OCI-LY7 (cell line): ENCODE measurements around the gene IFNG. TPM values are rescaled to one million over a fixed set of nuclear protein-coding genes. Genes with fewer than 3 reads are reported as not detected.

ENCODE experiments used
- BruUV-seq: library from RNA; stranded (reverse); fragments of 400-500 nt; replicated peaks from 2 replicates; lab custom pipeline; 2021; lab: Mats Ljungman, UMichigan
- CTCF ChIA-PET: fragments of 300-600 bp; sonication (Branson Sonifier 250); formaldehyde crosslinking; loops from one replicate; lab custom pipeline; 2022; ENCODE audit warnings: antibody characterized with exemption; ENCODE audit not compliant: unreplicated experiment; lab: Charles Lee
- POLR2A ChIA-PET: fragments of 300-600 bp; sonication (Branson Sonifier 250); formaldehyde crosslinking; loops from one replicate; lab custom pipeline; 2022; ENCODE audit warnings: antibody characterized with exemption; lab: Charles Lee
- DNase-seq: peaks from one replicate; pipeline ENCODE4 v3.0.0-alpha.2; 2015; ENCODE audit warnings: low spot score
- H2AFZ ChIP-seq: fragments of 200-600 bp; sonication (generic), shearing (Covaris generic); 2 replicates; pipeline ENCODE4 v1.6.1; 2014; ENCODE audit warnings: mild to moderate bottlenecking, antibody characterized with exemption, low read length, moderate library complexity
- H3K27ac ChIP-seq: fragments of 200-600 bp; sonication (generic); 2 replicates; pipeline ENCODE4 v1.5.1; 2014; ENCODE audit warnings: mixed run types, low read depth, mild to moderate bottlenecking, moderate library complexity, low read length, inconsistent platforms; ENCODE audit not compliant: poor library complexity, severe bottlenecking
- H3K36me3 ChIP-seq: fragments of 200-600 bp; sonication (generic); 2 replicates; pipeline ENCODE4 v1.6.1; 2014; ENCODE audit warnings: mild to moderate bottlenecking, antibody characterized with exemption, low read length, moderate library complexity, mixed read lengths; ENCODE audit not compliant: insufficient read depth
- H3K4me1 ChIP-seq: fragments of 200-600 bp; sonication (generic); 2 replicates; pipeline ENCODE4 v1.5.1; 2014; ENCODE audit warnings: mild to moderate bottlenecking, low read length; ENCODE audit not compliant: insufficient read depth, poor library complexity, severe bottlenecking
- H3K4me2 ChIP-seq: fragments of 200-600 bp; sonication (generic); 2 replicates; pipeline ENCODE4 v1.6.1; 2014; ENCODE audit warnings: mild to moderate bottlenecking, low read length
- H3K4me3 ChIP-seq: fragments of 200-600 bp; sonication (generic); 2 replicates; pipeline ENCODE4 v1.5.1; 2014; ENCODE audit warnings: mild to moderate bottlenecking, low read depth, low read length; ENCODE audit not compliant: poor library complexity, severe bottlenecking
- H3K79me2 ChIP-seq: fragments of 200-600 bp; sonication (generic); 2 replicates; pipeline ENCODE4 v1.6.1; 2016; ENCODE audit warnings: low read depth, mild to moderate bottlenecking, low read length, moderate library complexity, mixed read lengths; ENCODE audit not compliant: insufficient read depth
- H3K9me2 ChIP-seq: fragments of 200-600 bp; sonication (generic); 2 replicates; pipeline ENCODE4 v1.6.1; 2016; ENCODE audit warnings: mild to moderate bottlenecking, low read length, mixed read lengths; ENCODE audit not compliant: insufficient read depth
- H3K9me3 ChIP-seq: fragments of 200-600 bp; sonication (generic); 2 replicates; pipeline ENCODE4 v1.6.1; 2014; ENCODE audit warnings: mild to moderate bottlenecking, mixed run types, low read length, mixed read lengths
- H4K20me1 ChIP-seq: fragments of 200-600 bp; sonication (generic); 2 replicates; pipeline ENCODE4 v1.6.1; 2014; ENCODE audit warnings: mild to moderate bottlenecking, antibody characterized with exemption, low read length, moderate library complexity, mixed read lengths; ENCODE audit not compliant: insufficient read depth
- EZH2phosphoT487 ChIP-seq: fragments of 200-600 bp; sonication (generic); IDR thresholded peaks from 2 replicates; pipeline ENCODE4 v1.6.1; 2018; ENCODE audit warnings: low read depth, borderline replicate concordance, mild to moderate bottlenecking, mixed run types, antibody characterized with exemption, low read length, moderate library complexity, mixed read lengths
- intact Hi-C: fragments of 100-400 bp; cut with micrococcal nuclease; formaldehyde crosslinking; loops from one replicate; pipeline ENCODE4 v1.10.0; 2022; ENCODE audit not compliant: unreplicated experiment
- total RNA-seq, 2 experiments: library from RNA; depleted of rRNA in 1 of 2; stranded (reverse); fragments of >200 nt in 1 of 2; shearing (Covaris generic) in 1 of 2; gene quantifications; 2 replicates each; pipeline ENCODE4 v1.2.3, GENCODE V29; 2014 to 2022
- TF ChIP-seq, protein P1 (sequence below): fragments of 200-600 bp; sonication (generic); conservative IDR thresholded peaks from 2 replicates; pipeline ENCODE4 v1.5.1; 2014; ENCODE audit warnings: mild to moderate bottlenecking, antibody characterized with exemption, low read length, moderate library complexity, mixed read lengths

The IFNG gene
- total RNA-seq, 2 experiments from 2014 or later = not detected

DNA sequence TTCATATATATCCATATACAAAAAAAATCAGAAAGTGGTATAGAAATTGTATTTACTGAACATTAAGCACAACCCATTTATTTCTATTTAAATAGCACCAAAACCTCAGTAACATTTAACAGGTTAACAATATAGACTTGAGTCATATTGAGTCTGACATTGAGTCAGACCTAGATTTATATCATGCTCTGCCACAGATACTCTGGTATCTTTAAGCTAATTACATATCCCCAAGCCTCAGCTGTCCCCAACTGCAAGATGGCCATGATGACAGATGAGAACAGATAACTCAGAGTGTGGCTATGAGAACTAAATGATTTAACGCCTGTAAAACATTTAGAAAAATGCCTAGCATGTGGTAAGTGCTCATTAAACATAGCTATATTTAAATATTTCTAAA is 40.3 kb downstream of the IFNG start:
- no peaks in the 10 kb centered on the region for H3K9me3 ChIP-seq
- TF ChIP-seq EZH2phosphoT487 = no peak
- TF ChIP-seq, protein P1, sequence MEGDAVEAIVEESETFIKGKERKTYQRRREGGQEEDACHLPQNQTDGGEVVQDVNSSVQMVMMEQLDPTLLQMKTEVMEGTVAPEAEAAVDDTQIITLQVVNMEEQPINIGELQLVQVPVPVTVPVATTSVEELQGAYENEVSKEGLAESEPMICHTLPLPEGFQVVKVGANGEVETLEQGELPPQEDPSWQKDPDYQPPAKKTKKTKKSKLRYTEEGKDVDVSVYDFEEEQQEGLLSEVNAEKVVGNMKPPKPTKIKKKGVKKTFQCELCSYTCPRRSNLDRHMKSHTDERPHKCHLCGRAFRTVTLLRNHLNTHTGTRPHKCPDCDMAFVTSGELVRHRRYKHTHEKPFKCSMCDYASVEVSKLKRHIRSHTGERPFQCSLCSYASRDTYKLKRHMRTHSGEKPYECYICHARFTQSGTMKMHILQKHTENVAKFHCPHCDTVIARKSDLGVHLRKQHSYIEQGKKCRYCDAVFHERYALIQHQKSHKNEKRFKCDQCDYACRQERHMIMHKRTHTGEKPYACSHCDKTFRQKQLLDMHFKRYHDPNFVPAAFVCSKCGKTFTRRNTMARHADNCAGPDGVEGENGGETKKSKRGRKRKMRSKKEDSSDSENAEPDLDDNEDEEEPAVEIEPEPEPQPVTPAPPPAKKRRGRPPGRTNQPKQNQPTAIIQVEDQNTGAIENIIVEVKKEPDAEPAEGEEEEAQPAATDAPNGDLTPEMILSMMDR = no peak
- intact Hi-C loops = no loop called here
- no peak overlapping the region for H3K27ac ChIP-seq
- no peaks in the 10 kb centered on the region for H3K9me2 ChIP-seq
- no peaks in the 10 kb centered on the region for H4K20me1 ChIP-seq
- ChIA-PET POLR2A (interaction anchor here (0.5 to 2.2 kb wide), 4 partner anchors 10 to 93 kb away, joined by 3 to 9 read pairs (median 6); no protein-coding TSS in a partner anchor), CTCF (no interaction called here)
- H2AFZ ChIP-seq = no peak overlapping the region
- H3K79me2 ChIP-seq = no peaks in the 10 kb centered on the region
- no peaks in the 10 kb centered on the region for H3K36me3 ChIP-seq
- no peak overlapping the region for H3K4me3 ChIP-seq
- peaks cover 8% of the 10 kb centered on the region for H3K4me1 ChIP-seq
- no peak for DNase-seq
- no TSS peak for BruUV-seq
- H3K4me2 ChIP-seq = no peak overlapping the region

DNA sequence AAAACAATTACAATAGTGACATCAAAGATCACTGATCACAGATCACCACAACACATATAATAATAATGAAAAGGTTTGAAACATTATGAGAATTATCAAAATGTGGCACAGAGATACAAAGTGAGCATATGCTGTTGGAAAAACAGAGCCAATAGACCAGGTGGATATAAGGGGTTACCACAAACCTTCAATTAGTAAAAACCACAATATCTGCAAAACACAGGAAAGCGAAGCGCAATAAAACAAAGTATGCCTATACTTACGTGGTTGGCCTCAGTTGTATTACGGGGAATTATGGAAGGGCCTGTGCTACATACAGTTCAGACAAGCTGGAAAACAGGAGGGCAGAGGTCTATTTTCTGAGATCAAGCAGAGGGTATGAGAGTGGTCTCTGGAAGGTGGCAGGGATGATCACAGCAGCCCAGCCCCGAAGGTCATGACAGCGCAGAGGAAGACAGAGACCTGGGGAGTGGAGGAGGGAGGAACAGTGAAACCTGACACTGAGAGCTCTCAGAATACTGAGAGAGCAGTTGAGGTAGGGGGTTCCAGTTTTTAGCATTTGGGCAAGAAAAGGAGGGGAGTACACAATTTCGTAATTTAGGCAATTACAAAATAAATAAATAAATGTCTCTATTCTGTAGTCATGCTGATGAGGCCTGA is 41.3 kb downstream of the IFNG start:
- H3K9me2 ChIP-seq = no peaks in the 10 kb centered on the region
- H2AFZ ChIP-seq = no peak overlapping the region
- no peak overlapping the region for H3K27ac ChIP-seq
- H3K79me2 ChIP-seq = no peaks in the 10 kb centered on the region
- peaks cover 8% of the 10 kb centered on the region for H3K4me1 ChIP-seq
- no peak for DNase-seq
- POLR2A ChIA-PET = no interaction called here
- no TSS peak for BruUV-seq
- H3K4me3 ChIP-seq = no peak overlapping the region
- H3K4me2 ChIP-seq = no peak overlapping the region
- H3K9me3 ChIP-seq = no peaks in the 10 kb centered on the region
- no peaks in the 10 kb centered on the region for H4K20me1 ChIP-seq
- CTCF ChIA-PET = no interaction called here
- intact Hi-C loops = no loop called here
- TF ChIP-seq EZH2phosphoT487 = no peak
- TF ChIP-seq, protein P1 = no peak
- H3K36me3 ChIP-seq = no peaks in the 10 kb centered on the region

DNA sequence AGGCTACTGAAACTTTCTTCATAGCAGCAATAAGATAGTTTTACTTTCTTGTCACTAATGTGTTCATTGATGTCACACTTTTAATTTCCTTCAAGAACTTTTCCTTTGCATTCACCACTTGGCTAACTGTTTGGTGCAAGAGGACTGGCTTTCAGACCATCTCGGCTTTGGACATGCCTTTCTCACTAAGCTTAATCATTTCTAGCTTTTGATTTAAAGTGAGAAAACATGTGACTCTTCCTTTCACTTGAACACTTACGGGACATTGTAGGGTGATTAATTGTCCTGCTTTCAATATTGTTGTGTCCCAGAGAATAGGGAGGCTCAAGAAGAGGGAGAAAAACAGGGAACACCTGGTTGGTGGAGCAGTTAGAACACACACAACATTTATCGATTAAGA is 41.9 kb downstream of the IFNG start:
- Histone ChIP-seq H3K4me2 (no peak overlapping the region), H3K36me3 (no peaks in the 10 kb centered on the region), H2AFZ (no peak overlapping the region), H3K27ac (no peak overlapping the region), H3K9me2 (no peaks in the 10 kb centered on the region), H3K79me2 (no peaks in the 10 kb centered on the region), H4K20me1 (no peaks in the 10 kb centered on the region), H3K9me3 (no peaks in the 10 kb centered on the region), H3K4me1 (peaks cover 5% of the 10 kb centered on the region), H3K4me3 (no peak overlapping the region)
- DNase-seq = no peak
- POLR2A ChIA-PET = no interaction called here
- TF ChIP-seq EZH2phosphoT487 = no peak
- TF ChIP-seq, protein P1 = no peak
- no TSS peak for BruUV-seq
- intact Hi-C loops = no loop called here
- CTCF ChIA-PET = no interaction called here
